GM19099 (cell line): ENCODE results near the gene LASP1NB.

Source experiments
- POLR2A ChIP-seq: IDR thresholded peaks from 3 replicates; pipeline ENCODE4 v1.6.1; 2011; ENCODE audit warnings: low read depth; ENCODE audit not compliant: insufficient read length; ENCODE audit errors: extremely low read depth

The LASP1NB gene

DNA sequence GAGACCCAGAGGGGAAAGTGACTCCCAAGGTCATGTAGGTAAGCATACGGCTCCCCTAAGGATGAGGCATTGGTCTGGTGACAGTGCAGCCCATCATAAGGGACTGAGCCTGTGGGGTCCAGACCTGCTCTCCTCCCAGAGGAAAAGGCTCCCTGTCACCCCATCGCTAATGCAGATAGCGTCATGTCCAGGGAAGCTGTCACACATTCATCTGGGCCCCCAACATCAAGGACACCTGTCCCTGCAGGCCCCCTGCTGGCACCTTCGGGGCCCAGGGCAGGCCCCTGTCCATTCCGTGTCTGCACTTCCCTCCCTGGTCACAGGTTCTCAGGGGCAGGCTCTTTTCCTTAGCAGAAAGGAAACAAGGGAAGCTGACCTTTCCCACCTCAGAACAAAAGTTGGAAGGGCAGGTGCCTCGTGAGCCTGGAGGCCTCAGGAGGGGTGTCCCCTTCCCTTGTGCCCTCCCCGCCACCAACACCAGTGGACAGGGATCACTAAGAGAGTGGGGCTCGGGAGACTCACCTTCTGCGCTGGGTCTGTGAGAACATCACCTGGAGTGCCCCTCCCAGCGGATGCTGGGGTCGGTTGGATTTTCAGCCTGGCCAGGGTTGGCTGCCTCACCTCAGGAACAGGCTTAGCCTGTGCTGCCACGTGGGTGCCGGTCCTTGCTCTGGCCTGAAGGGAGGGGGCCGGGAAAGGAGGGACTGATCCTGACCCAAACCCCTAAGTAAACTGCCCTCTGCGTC, 17.3 kb upstream of the LASP1NB start:
- no peak for TF ChIP-seq POLR2A

DNA sequence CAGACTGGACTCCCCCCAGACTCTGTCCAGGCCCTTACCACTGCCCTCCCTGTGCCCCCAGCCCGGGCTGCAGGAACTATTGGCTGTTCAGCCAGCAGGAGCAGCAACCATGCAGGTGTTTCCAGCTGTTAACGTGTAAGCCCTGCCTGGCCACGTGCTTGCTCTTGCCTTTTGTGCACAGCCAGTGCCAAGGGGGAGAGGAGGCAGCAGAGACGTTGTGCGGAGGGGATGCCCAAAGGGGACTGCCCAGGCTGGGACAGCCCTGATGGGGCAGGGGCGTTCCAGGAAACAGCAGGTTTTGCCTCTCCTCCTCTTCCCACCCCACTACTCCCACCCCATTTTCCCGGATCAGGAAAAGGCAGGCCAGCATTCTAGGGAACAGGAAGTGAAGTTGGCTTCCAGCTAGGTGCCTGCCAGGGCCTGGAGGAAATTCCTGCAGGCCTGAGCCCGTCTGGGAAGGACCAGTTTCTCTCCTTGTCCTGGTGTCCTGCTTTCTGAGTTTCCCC, 16.7 kb upstream of the LASP1NB start:
- TF ChIP-seq POLR2A = no peak

DNA sequence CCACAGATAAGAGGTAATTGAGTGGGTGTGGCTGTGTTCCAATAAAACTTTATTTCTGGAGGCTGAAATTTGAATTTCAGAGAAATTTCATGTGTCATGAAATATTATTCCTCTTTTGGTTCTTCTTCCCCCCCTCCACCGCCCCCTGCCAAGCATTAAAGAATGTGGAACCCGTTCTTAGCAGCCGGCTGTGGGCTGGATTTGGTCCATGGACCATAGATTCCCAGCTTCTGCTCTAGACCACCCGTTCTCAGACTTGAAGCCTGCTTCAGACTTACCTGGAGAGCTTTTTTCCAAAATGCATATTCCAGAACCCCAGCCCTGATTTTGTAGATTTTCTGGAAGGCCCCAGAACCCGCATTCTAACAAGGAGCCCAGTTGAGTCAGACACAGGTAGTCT, 15.1 kb upstream of the LASP1NB start:
- TF ChIP-seq POLR2A = no peak

GRCh38 chr17:38911081-38911730, 14.2 kb upstream of the LASP1NB start:
- TF ChIP-seq POLR2A = no peak

- TF ChIP-seq POLR2A = no peak
Observed at GRCh38 chr17:38912221-38912813, 13.1 kb upstream of the LASP1NB start.

GRCh38 chr17:38914741-38915638, 10.4 kb upstream of the LASP1NB start:
- no peak for TF ChIP-seq POLR2A

- no peak for TF ChIP-seq POLR2A
Observed at GRCh38 chr17:38915639-38915995, 9.8 kb upstream of the LASP1NB start.

- no peak for TF ChIP-seq POLR2A
Observed at GRCh38 chr17:38916771-38917170, 8.6 kb upstream of the LASP1NB start.

- no peak for TF ChIP-seq POLR2A
Observed at GRCh38 chr17:38917259-38917658, 8.2 kb upstream of the LASP1NB start.

DNA sequence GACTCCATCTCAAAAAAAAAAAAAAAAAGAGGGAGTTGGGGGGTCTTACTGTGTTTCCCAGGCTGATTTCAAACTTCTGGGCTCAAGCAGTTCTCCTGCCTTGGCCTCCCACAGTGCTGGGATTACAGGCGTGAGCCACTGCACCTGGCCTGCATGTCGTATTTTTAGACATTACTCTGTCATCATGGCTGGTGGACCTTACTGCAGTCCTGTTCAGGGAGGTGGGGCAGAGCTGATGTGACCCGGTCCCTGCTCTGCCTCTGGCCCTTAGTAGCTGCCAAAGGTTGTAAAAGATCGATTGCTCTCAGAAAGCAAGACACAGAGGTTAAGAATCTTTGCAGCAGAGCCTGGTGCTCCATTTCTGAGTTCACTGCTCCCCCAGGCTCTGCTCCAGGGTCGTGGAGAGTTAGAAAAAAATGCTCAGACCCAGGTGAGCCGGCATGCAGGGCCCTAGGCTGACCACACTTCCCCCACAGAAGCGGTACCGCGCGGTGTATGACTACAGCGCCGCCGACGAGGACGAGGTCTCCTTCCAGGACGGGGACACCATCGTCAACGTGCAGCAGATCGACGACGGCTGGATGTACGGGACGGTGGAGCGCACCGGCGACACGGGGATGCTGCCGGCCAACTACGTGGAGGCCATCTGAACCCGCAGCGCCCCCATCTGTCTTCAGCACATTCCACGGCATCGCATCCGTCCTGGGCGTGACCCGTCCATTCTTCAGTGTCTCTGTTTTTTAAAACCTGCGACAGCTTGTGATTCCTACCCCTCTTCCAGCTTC, 7.1 kb upstream of the LASP1NB start:
- TF ChIP-seq POLR2A = no peak

DNA sequence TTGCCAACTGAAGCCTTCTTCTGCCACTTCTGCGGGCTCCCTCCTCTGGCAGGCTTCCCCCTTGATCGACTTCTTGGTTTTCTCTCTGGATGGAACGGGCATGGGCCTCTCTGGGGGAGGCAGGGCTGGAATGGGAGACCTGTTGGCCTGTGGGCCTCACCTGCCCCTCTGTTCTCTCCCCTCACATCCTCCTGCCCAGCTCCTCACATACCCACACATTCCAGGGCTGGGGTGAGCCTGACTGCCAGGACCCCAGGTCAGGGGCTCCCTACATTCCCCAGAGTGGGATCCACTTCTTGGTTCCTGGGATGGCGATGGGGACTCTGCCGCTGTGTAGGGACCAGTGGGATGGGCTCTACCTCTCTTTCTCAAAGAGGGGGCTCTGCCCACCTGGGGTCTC, 6.5 kb upstream of the LASP1NB start:
- TF ChIP-seq POLR2A = no peak

DNA sequence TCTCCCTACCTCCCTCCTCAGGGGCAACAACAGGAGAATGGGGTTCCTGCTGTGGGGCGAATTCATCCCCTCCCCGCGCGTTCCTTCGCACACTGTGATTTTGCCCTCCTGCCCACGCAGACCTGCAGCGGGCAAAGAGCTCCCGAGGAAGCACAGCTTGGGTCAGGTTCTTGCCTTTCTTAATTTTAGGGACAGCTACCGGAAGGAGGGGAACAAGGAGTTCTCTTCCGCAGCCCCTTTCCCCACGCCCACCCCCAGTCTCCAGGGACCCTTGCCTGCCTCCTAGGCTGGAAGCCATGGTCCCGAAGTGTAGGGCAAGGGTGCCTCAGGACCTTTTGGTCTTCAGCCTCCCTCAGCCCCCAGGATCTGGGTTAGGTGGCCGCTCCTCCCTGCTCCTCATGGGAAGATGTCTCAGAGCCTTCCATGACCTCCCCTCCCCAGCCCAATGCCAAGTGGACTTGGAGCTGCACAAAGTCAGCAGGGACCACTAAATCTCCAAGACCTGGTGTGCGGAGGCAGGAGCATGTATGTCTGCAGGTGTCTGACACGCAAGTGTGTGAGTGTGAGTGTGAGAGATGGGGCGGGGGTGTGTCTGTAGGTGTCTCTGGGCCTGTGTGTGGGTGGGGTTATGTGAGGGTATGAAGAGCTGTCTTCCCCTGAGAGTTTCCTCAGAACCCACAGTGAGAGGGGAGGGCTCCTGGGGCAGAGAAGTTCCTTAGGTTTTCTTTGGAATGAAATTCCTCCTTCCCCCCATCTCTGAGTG, 5.9 kb upstream of the LASP1NB start:
- no peak for TF ChIP-seq POLR2A

- no peak for TF ChIP-seq POLR2A
Observed at GRCh38 chr17:38920374-38921291, 4.8 kb upstream of the LASP1NB start.

- no peak for TF ChIP-seq POLR2A
Observed at GRCh38 chr17:38921756-38922411, 3.5 kb upstream of the LASP1NB start.
